SK-MEL-5 (cell line): Measurements from ENCODE around the gene RC3H2. TPM values are rescaled to one million over a fixed set of nuclear protein-coding genes. Genes with fewer than 3 reads are reported as not detected.
A peak's percentile ranks its signal among the peaks of the same experiment; 100 is the strongest.
"Not testable (repeated sequence)": the region's sequence is repeated elsewhere in the genome, so short reads cannot be mapped to it uniquely, and the experiment has no call there.

Experiments
- DNase-seq: peaks from one replicate; pipeline ENCODE4 v3.0.0-alpha.2; 2016; ENCODE audit warnings: low read depth, low spot score
- in situ Hi-C: cut with HindIII; loops from 2 replicates; pipeline ENCODE4 v1.10.0; 2016; ENCODE audit warnings: low sequenced_read_pairs, high pct_unique_total_duplicates, low pct_unique_long_range_greater_than_20kb
- total RNA-seq: library from RNA; depleted of rRNA; stranded (reverse); fragments of >200 nt; shearing (Covaris generic); gene quantifications from 2 replicates; pipeline ENCODE4 v1.2.3, GENCODE V29; 2014

RC3H2 gene
- total RNA-seq, 1 experiment from 2014 or later = 44.7 TPM

GRCh38 chr9:122930541-122931225, 25.5 kb upstream of the RC3H2 start:
- DNase-seq = no peak
- in situ Hi-C loops = no loop called here

GRCh38 chr9:122929796-122930354, 24.7 kb upstream of the RC3H2 start:
- in situ Hi-C loops = no loop called here

GRCh38 chr9:122923947-122924346, 18.8 kb upstream of the RC3H2 start:
- in situ Hi-C loops = no loop called here
- DNase-seq = no peak

More at GRCh38 chr9:122929796-122930354, 24.7 kb upstream of the RC3H2 start:
- no peak for DNase-seq

- in situ Hi-C loops = no loop called here
- DNase-seq = no peak
Measured at GRCh38 chr9:122922713-122923112, 17.6 kb upstream of the RC3H2 start.

GRCh38 chr9:122918310-122918709, 13.2 kb upstream of the RC3H2 start:
- DNase-seq = no peak
- in situ Hi-C loops = no loop called here

GRCh38 chr9:122912964-122913673, 8.0 kb upstream of the RC3H2 start, which contains the start of gene ZBTB6:
Gene ZBTB6 (minus strand): TSS chr9:122913323. CDS start chr9:122912072, 1,251 bp downstream.
- peak; percentile 88 for DNase-seq
- in situ Hi-C loops = no loop called here

GRCh38 chr9:122912671-122912963, 7.5 kb upstream of the RC3H2 start:
- in situ Hi-C loops = no loop called here
- no peak for DNase-seq

GRCh38 chr9:122906122-122906521, 963 bp upstream of the RC3H2 start:
- in situ Hi-C loops = not testable (repeated sequence)

GRCh38 chr9:122904466-122904822, 715 bp downstream of the RC3H2 start:
- peak; percentile 48 for DNase-seq
- in situ Hi-C loops = no loop called here

More at GRCh38 chr9:122906122-122906521, 963 bp upstream of the RC3H2 start:
- DNase-seq = not testable (repeated sequence)

- in situ Hi-C loops = no loop called here
- DNase-seq = no peak
Measured at GRCh38 chr9:122900791-122901190, 4.4 kb downstream of the RC3H2 start.

- no peak for DNase-seq
- in situ Hi-C loops = no loop called here
Measured at GRCh38 chr9:122897969-122898368, 7.2 kb downstream of the RC3H2 start.

- DNase-seq = no peak
- in situ Hi-C loops = no loop called here
Measured at GRCh38 chr9:122888480-122888879, 16.7 kb downstream of the RC3H2 start.

GRCh38 chr9:122883125-122883524, 22.0 kb downstream of the RC3H2 start:
- no peak for DNase-seq
- in situ Hi-C loops = no loop called here

- in situ Hi-C loops = no loop called here
- no peak for DNase-seq
Measured at GRCh38 chr9:122879443-122879842, 25.7 kb downstream of the RC3H2 start.

GRCh38 chr9:122875523-122875922, 29.6 kb downstream of the RC3H2 start:
- DNase-seq = no peak
- in situ Hi-C loops = no loop called here

GRCh38 chr9:122867276-122867675, 37.9 kb downstream of the RC3H2 start:
- in situ Hi-C loops, DNase-seq: not testable (repeated sequence)

- DNase-seq = no peak
- in situ Hi-C loops = no loop called here
Measured at GRCh38 chr9:122866079-122866478, 39.1 kb downstream of the RC3H2 start.

- no peak for DNase-seq
- in situ Hi-C loops = no loop called here
Measured at GRCh38 chr9:122865300-122865699, 39.9 kb downstream of the RC3H2 start.

GRCh38 chr9:122863407-122863806, 41.8 kb downstream of the RC3H2 start:
- in situ Hi-C loops = no loop called here
- no peak for DNase-seq
